ACC112 (cell line): ENCODE results near the gene PBX1.
"Not testable (repeated sequence)": the region's sequence is repeated elsewhere in the genome, so short reads cannot be mapped to it uniquely, and the experiment has no call there.

ENCODE experiments used
- H2AFZ ChIP-seq: fragments of 200-600 bp; sonication (generic); one replicate; pipeline ENCODE4 v1.6.0; 2017; ENCODE audit warnings: antibody characterized with exemption, low read length; ENCODE audit not compliant: unreplicated experiment
- H3K27ac ChIP-seq: fragments of 200-600 bp; sonication (generic); 2 replicates; pipeline ENCODE4 v1.5.1; 2014; ENCODE audit warnings: low read depth, mild to moderate bottlenecking, antibody characterized with exemption, low read length, moderate library complexity
- H3K27me3 ChIP-seq: fragments of 200-600 bp; sonication (generic); 2 replicates; pipeline ENCODE4 v1.6.1; 2014; ENCODE audit warnings: mild to moderate bottlenecking, antibody characterized with exemption, low read length, moderate library complexity, mixed read lengths; ENCODE audit not compliant: insufficient read depth
- H3K36me3 ChIP-seq: fragments of 200-600 bp; sonication (generic); 2 replicates; pipeline ENCODE4 v1.6.1; 2016; ENCODE audit warnings: mild to moderate bottlenecking, antibody characterized with exemption, low read length, moderate library complexity, mixed read lengths; ENCODE audit not compliant: insufficient read depth
- H3K4me1 ChIP-seq: fragments of 200-600 bp; sonication (generic); one replicate; pipeline ENCODE4 v1.6.1; 2016; ENCODE audit warnings: low read length, mixed read lengths; ENCODE audit not compliant: insufficient read depth, unreplicated experiment, control insufficient read depth
- H3K4me3 ChIP-seq: fragments of 200-600 bp; sonication (generic); 2 replicates; pipeline ENCODE4 v1.5.1; 2014; ENCODE audit warnings: mild to moderate bottlenecking, low read depth, low read length
- H3K79me2 ChIP-seq: fragments of 200-600 bp; sonication (generic); one replicate; pipeline ENCODE4 v1.6.0; 2016; ENCODE audit warnings: low read length; ENCODE audit not compliant: control insufficient read depth, unreplicated experiment, insufficient read depth

PBX1 gene

GRCh38 chr1:164603805-164604204, 44.8 kb downstream of the PBX1 start:
- not testable (repeated sequence) for H3K4me3 ChIP-seq, H3K36me3 ChIP-seq

DNA sequence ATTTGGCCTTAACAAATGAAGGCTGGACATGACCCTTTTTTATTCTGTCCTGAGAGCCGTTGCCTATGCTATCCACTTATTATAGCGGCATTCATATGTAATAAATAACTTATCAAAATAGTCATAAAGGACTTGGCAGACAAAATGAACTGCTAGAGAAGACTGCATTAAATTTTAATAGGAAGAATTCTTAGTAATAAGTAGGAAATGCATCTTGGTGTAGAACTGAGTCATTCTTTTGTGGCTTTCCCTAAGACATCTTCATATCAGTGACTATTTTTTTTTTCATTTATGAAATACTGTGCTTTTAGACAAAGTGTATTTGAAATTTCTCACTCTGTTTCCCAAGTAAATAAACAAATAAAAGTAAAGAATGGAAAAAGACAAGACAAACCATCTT, 45.6 kb downstream of the PBX1 start:
- Histone ChIP-seq H3K36me3 (no peaks in the 10 kb centered on the region), H3K4me1 (peaks cover 31% of the 10 kb centered on the region), H2AFZ (no peak overlapping the region), H3K27me3 (no peaks in the 10 kb centered on the region), H3K79me2 (no peaks in the 10 kb centered on the region), H3K4me3 (no peak overlapping the region), H3K27ac (no peak overlapping the region)

More at GRCh38 chr1:164603805-164604204, 44.8 kb downstream of the PBX1 start:
- not testable (repeated sequence) for H3K27me3 ChIP-seq, H2AFZ ChIP-seq, H3K79me2 ChIP-seq, H3K27ac ChIP-seq
- peaks cover 30% of the 10 kb centered on the region for H3K4me1 ChIP-seq

- no peak overlapping the region for H3K27ac ChIP-seq
- no peak overlapping the region for H2AFZ ChIP-seq
- H3K4me1 ChIP-seq, result peaks cover 31% of the 10 kb centered on the region
Observed at GRCh38 chr1:164605254-164606091, 46.5 kb downstream of the PBX1 start.

GRCh38 chr1:164607351-164607750, 48.4 kb downstream of the PBX1 start:
- Histone ChIP-seq H3K36me3 (no peaks in the 10 kb centered on the region), H3K79me2 (no peaks in the 10 kb centered on the region), H3K27me3 (no peaks in the 10 kb centered on the region), H3K4me3 (no peak overlapping the region), H3K27ac (no peak overlapping the region), H2AFZ (no peak overlapping the region), H3K4me1 (peaks cover 36% of the 10 kb centered on the region)

More at GRCh38 chr1:164605254-164606091, 46.5 kb downstream of the PBX1 start:
- Histone ChIP-seq H3K79me2 (no peaks in the 10 kb centered on the region), H3K36me3 (no peaks in the 10 kb centered on the region), H3K27me3 (no peaks in the 10 kb centered on the region), H3K4me3 (no peak overlapping the region)

- Histone ChIP-seq H3K36me3 (no peaks in the 10 kb centered on the region), H3K79me2 (no peaks in the 10 kb centered on the region), H2AFZ (no peak overlapping the region), H3K27me3 (no peaks in the 10 kb centered on the region), H3K4me1 (peaks cover 32% of the 10 kb centered on the region), H3K4me3 (no peak overlapping the region), H3K27ac (no peak overlapping the region)
Observed at GRCh38 chr1:164608651-164609057, 49.7 kb downstream of the PBX1 start.

- peaks cover 32% of the 10 kb centered on the region for H3K4me1 ChIP-seq
- H3K27ac ChIP-seq, result no peak overlapping the region
- H3K27me3 ChIP-seq, result no peaks in the 10 kb centered on the region
- no peaks in the 10 kb centered on the region for H3K79me2 ChIP-seq
- H2AFZ ChIP-seq, result no peak overlapping the region
- H3K4me3 ChIP-seq, result no peak overlapping the region
- no peaks in the 10 kb centered on the region for H3K36me3 ChIP-seq
Observed at GRCh38 chr1:164609089-164609488, 50.1 kb downstream of the PBX1 start.

DNA sequence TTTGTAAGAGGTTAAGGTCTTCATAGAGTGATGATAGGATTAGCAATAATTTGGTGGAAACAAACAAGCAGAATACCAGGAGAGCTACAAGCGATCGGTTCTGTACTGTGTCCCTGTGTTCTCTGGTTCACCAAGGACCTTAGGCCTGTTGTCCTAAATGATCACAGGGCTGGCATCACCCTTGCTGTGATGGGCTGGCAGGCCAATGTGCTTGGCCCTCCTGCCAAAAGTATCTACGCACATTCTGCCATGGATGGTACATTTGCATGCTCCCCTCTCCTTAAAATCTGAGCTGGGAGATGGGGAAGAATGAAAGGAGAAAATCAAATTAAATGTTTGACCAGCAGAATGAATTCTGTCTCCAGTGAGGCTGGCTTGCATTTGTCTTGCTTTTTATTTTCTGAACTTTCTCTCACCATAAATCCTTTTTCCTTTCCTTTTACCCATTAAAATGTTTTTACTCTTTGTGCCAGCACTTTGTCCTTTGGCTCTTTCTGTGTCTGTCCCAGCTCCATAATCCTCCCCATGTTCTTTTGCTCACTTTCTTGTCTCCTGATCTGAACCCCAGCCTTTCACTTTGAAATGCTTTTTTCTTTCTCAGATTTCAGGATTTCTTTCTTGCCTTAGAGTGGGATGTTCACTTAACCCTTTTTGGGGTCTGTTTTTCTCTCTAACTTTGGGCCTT, 51.7 kb downstream of the PBX1 start:
- no peaks in the 10 kb centered on the region for H3K36me3 ChIP-seq
- H2AFZ ChIP-seq, result no peak overlapping the region
- no peak overlapping the region for H3K4me3 ChIP-seq
- H3K79me2 ChIP-seq, result no peaks in the 10 kb centered on the region
- H3K27ac ChIP-seq, result no peak overlapping the region
- H3K4me1 ChIP-seq, result peaks cover 21% of the 10 kb centered on the region
- no peaks in the 10 kb centered on the region for H3K27me3 ChIP-seq

- no peaks in the 10 kb centered on the region for H3K36me3 ChIP-seq
- peaks cover 21% of the 10 kb centered on the region for H3K4me1 ChIP-seq
- H3K27ac ChIP-seq, result no peak overlapping the region
Observed at GRCh38 chr1:164611754-164612642, 53.0 kb downstream of the PBX1 start.

GRCh38 chr1:164613176-164613575, 54.2 kb downstream of the PBX1 start:
- no peaks in the 10 kb centered on the region for H3K79me2 ChIP-seq
- H2AFZ ChIP-seq, result no peak overlapping the region
- H3K27ac ChIP-seq, result no peak overlapping the region
- no peak overlapping the region for H3K4me3 ChIP-seq
- no peaks in the 10 kb centered on the region for H3K36me3 ChIP-seq
- no peaks in the 10 kb centered on the region for H3K27me3 ChIP-seq
- peaks cover 24% of the 10 kb centered on the region for H3K4me1 ChIP-seq

More at GRCh38 chr1:164611754-164612642, 53.0 kb downstream of the PBX1 start:
- Histone ChIP-seq H3K4me3 (no peak overlapping the region), H3K79me2 (no peaks in the 10 kb centered on the region), H3K27me3 (no peaks in the 10 kb centered on the region), H2AFZ (no peak overlapping the region)

- Histone ChIP-seq H2AFZ (no peak overlapping the region), H3K27me3 (no peaks in the 10 kb centered on the region), H3K4me3 (no peak overlapping the region), H3K4me1 (peaks cover 22% of the 10 kb centered on the region), H3K79me2 (no peaks in the 10 kb centered on the region), H3K36me3 (no peaks in the 10 kb centered on the region), H3K27ac (no peak overlapping the region)
Observed at GRCh38 chr1:164614316-164614715, 55.3 kb downstream of the PBX1 start.
